Heart right ventricle (tissue), 16 donors: ENCODE measurements around the gene KHNYN. TPM values are rescaled to one million over a fixed set of nuclear protein-coding genes. Genes with fewer than 3 reads are reported as not detected.

ENCODE experiments used
- ATAC-seq, 8 donors: fragments of 200-7000 bp; cut with Tn5 transposase; one replicate each; pipeline ENCODE4 v1.9.1; 2020; ENCODE audit warnings: mild to moderate bottlenecking in 8 of 8, moderate library complexity in 8 of 8, moderate number of reproducible peaks in 1 of 8
- DNase-seq, 2 donors: peaks; one replicate each; pipeline ENCODE4 v3.0.0-alpha.2; 2020
- H3K27ac ChIP-seq, 10 donors: fragments of 200-600 bp; sonication (generic) in 2 of 10; one replicate each; pipeline versions ENCODE4 v1.5.0 to v1.8.0; 2020 to 2022; ENCODE audit warnings: mild to moderate bottlenecking in 3 of 10
- H3K27me3 ChIP-seq, 7 donors: fragments of 200-600 bp; one replicate each; pipeline ENCODE4 v1.8.0; 2021 to 2022; ENCODE audit warnings: mild to moderate bottlenecking in 2 of 7
- H3K36me3 ChIP-seq, 9 donors: fragments of 200-600 bp; sonication (generic) in 1 of 9; one replicate each; pipeline versions ENCODE4 v1.5.0 to v1.8.0; 2020 to 2022; ENCODE audit warnings: mild to moderate bottlenecking in 2 of 9
- H3K4me1 ChIP-seq, 9 donors: fragments of 200-600 bp; sonication (generic) in 1 of 9; one replicate each; pipeline versions ENCODE4 v1.5.0 to v1.8.0; 2020 to 2022; ENCODE audit warnings: mild to moderate bottlenecking in 4 of 9
- H3K4me3 ChIP-seq, 10 donors: fragments of 200-600 bp; sonication (generic) in 2 of 10; one replicate each; pipeline versions ENCODE4 v1.5.0 to v1.8.0; 2020 to 2022; ENCODE audit warnings: mild to moderate bottlenecking in 7 of 10, moderate library complexity in 2 of 10
- H3K9me3 ChIP-seq, 11 donors: fragments of 200-600 bp in 10 of 11; sonication (generic) in 2 of 11; one replicate each; pipeline versions ENCODE4 v1.5.0 to v1.8.0; 2013 to 2022; ENCODE audit warnings: mild to moderate bottlenecking in 2 of 11, control low read depth in 1 of 11, moderate library complexity in 1 of 11
- CTCF ChIP-seq, 9 donors: fragments of 200-600 bp; sonication (generic) in 2 of 9; IDR thresholded peaks; one replicate each; pipeline versions ENCODE4 v1.5.0 to v1.8.0; 2021 to 2022; ENCODE audit warnings: antibody characterized with exemption in 9 of 9, mild to moderate bottlenecking in 5 of 9, moderate library complexity in 1 of 9
- WGBS, 2 donors: extraction: QIAGEN DNeasy Blood & Tissue Kit; methylation state at CpG; one replicate each; pipeline ENCODE4 v1.1.7; 2013; ENCODE audit warnings: inconsistent platforms in 1 of 2; 5-methylcytosine and 5-hydroxymethylcytosine counted together
- intact Hi-C, 10 donors: fragments of 100-400 bp; cut with DNase I; formaldehyde crosslinking; loops; one replicate each; pipeline versions ENCODE4 v1.11.1 to v1.14.2; 2022
- polyA plus RNA-seq, 2 donors: library from polyadenylated mRNA; stranded (reverse); fragments of 200-250 nt; gene quantifications; one replicate each; pipeline ENCODE4 v1.2.3, GENCODE V29; 2013
- total RNA-seq, 10 donors: library from RNA; stranded (reverse); fragmentation: NEBNext Ultra II Directional in 3 of 10; extraction: Animal tissue kit (Norgen Biotek cat#: 25700) in 3 of 10; gene quantifications; one replicate each; pipeline versions ENCODE4 v1.2.1 to v1.2.4, GENCODE V29; 2021 to 2023
- donor health status: Arrhythmogenic right ventricular cardiomyopathy.
- donor health status: ischemic (EF 13 %, LVEDD 7.1; RV severe dilation, severe dysfunction).
- donor health status: healthy with polysubstance abuse.
- donor health status: DM: no; HTN: yes; CAD: no.
- donor health status: DM: no; HTN: no; CAD: no.
- donor health status: ischemic (EF 25% LVEDD 6.9; RV normal size, moderate dysfunction).
- donor health status: ischemic (EF 25% LVEDD 5.7; RV mildly dilated, moderate dysfunction).
- donor health status: healthy.
- donor health status: DM: yes; HTN: yes; CAD: no.
- donor health status: Ischemic cardiomyopathy.
- donor health status: ischemic (EF 35%, LVEDD 5.7; RV mildly dilated, moderate dysfunction).
- donor health status: nonischemic (EF 11% LVEDD 7.7; RV severe dilation, severe dysfunction).
- donor health status: DM: yes; HTN: yes; CAD: no.
- donor health status: PGD.
- donor health status: ischemic (EF 29% LVEDD 5.4; RV normal size, mild dysfunction).
- donor health status: nonischemic (EF 23%, LVEDD 6.1; RV moderate dilation, normal function).

The KHNYN gene
- total and polyA plus RNA-seq, 12 donors = 14.0 to 30.1 (median 17.9) TPM

DNA sequence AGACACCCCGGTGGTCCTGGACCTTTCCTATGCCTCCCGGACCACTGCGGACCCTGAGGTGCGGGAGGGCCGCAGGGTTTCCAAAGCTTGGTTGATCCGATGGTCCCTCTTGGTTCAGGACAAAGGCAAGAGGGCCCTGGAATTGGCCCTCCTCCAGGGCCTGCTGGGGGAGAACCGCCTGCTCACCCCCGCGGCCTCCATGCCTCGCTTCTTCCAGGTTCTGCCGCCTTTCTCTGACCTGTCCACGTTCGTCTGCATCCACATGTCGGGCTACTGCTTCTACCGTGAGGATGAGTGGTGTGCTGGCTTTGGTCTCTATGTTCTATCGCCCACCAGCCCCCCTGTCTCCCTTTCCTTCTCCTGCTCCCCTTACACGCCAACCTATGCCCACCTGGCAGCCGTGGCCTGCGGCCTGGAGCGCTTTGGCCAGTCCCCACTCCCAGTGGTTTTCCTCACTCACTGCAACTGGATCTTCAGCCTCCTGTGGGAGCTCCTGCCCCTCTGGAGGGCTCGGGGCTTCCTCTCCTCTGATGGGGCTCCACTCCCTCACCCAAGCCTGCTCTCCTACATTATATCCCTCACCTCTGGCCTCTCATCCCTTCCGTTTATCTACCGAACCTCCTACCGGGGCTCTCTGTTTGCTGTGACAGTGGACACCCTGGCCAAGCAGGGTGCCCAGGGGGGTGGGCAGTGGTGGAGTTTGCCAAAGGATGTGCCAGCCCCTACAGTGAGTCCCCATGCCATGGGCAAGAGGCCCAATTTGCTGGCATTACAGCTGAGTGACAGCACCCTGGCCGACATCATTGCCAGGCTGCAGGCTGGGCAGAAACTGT, 14.1 kb upstream of the KHNYN start:
- H3K4me1 ChIP-seq = peaks cover 0 to 21% (median 8%) of the 10 kb centered on the region in 9 donors
- H3K27me3 ChIP-seq = peaks cover 0 to 9% (median 0%) of the 10 kb centered on the region in 7 donors
- intact Hi-C loops = loop anchor here in 1 of 10 donors (10.0 kb wide), 1 partner anchor 51 kb away; the partner anchor contains the start of gene NFATC4
- ATAC-seq = no peak
- H3K4me3 ChIP-seq = no peak overlapping the region
- no peak for DNase-seq
- WGBS, 2 donors = 90 to 91% methylated on average over 25 of the region's 25 CpGs
- H3K27ac ChIP-seq = no peak overlapping the region
- H3K36me3 ChIP-seq = peaks cover 0 to 55% (median 7%) of the 10 kb centered on the region in 9 donors
- H3K9me3 ChIP-seq = no peaks in the 10 kb centered on the region
- TF ChIP-seq CTCF (IDR thresholded peaks at IDR 0.05) = no peak

- Histone ChIP-seq H3K36me3 (peaks cover 0 to 48% (median 7%) of the 10 kb centered on the region in 9 donors), H3K9me3 (no peaks in the 10 kb centered on the region), H3K4me3 (no peak overlapping the region), H3K4me1 (peaks cover 0 to 21% (median 8%) of the 10 kb centered on the region in 9 donors), H3K27me3 (peaks cover 0 to 9% (median 0%) of the 10 kb centered on the region in 7 donors), H3K27ac (no peak overlapping the region)
- ATAC-seq (no peak), DNase-seq (no peak)
- intact Hi-C loops = loop anchor here in 1 of 10 donors (10.0 kb wide), 1 partner anchor 52 kb away; the partner anchor contains the start of gene NFATC4
- no peak for TF ChIP-seq CTCF (IDR thresholded peaks at IDR 0.05)
- 69 to 71% methylated on average over 19 of the region's 19 CpGs for WGBS, 2 donors
Measured at GRCh38 chr14:24416254-24416931, 13.4 kb upstream of the KHNYN start.

GRCh38 chr14:24416932-24417619, 12.7 kb upstream of the KHNYN start:
- no peak for ATAC-seq
- Histone ChIP-seq H3K4me1 (peaks cover 0 to 16% (median 8%) of the 10 kb centered on the region in 9 donors), H3K9me3 (no peaks in the 10 kb centered on the region), H3K27ac (no peak overlapping the region), H3K36me3 (peaks cover 0 to 41% (median 7%) of the 10 kb centered on the region in 9 donors), H3K4me3 (no peak overlapping the region), H3K27me3 (peaks cover 0 to 9% (median 0%) of the 10 kb centered on the region in 7 donors)
- DNase-seq = no peak
- no peak for TF ChIP-seq CTCF (IDR thresholded peaks at IDR 0.05)
- intact Hi-C loops = loop anchor here in 1 of 10 donors (10.0 kb wide), 1 partner anchor 52 kb away; the partner anchor contains the start of gene NFATC4
- WGBS, 2 donors = 75 to 79% methylated on average over 16 of the region's 16 CpGs
